H1 (cell line): ENCODE results near the gene YWHAG. TPM values are rescaled to one million over a fixed set of nuclear protein-coding genes. Genes with fewer than 3 reads are reported as not detected.
A peak's percentile ranks its signal among the peaks of the same experiment; 100 is the strongest.

Experiments
- BCL11A ChIP-seq, 2 experiments: IDR thresholded peaks; one replicate each; pipeline ENCODE4 v1.6.1; 2011; ENCODE audit warnings: low read depth in 2 of 2, low read length in 2 of 2, mild to moderate bottlenecking in 2 of 2
- BRCA1 ChIP-seq: IDR thresholded peaks from 2 replicates; pipeline ENCODE4 v1.6.1; 2012; ENCODE audit warnings: low read depth, low read length, improper control_type of control experiment
- CBX8 ChIP-seq: fragments of 300-800, 300-1000 bp; sonication (generic); IDR thresholded peaks from 2 replicates; pipeline ENCODE4 v1.7.1; 2016; ENCODE audit warnings: low read depth, low read length, borderline replicate concordance
- CEBPB ChIP-seq: IDR thresholded peaks from 2 replicates; pipeline ENCODE4 v1.6.1; 2012; ENCODE audit warnings: low read depth, low read length
- CREB1 ChIP-seq: IDR thresholded peaks from 2 replicates; pipeline ENCODE4 v1.6.1; 2012; ENCODE audit warnings: inconsistent platforms
- EGR1 ChIP-seq: IDR thresholded peaks from 2 replicates; pipeline ENCODE4 v1.6.1; 2011; ENCODE audit warnings: low read depth, low read length, borderline replicate concordance
- EZH2 ChIP-seq: fragments of 200-600 bp; sonication (generic); IDR thresholded peaks from 2 replicates; pipeline ENCODE4 v1.7.1; 2012; ENCODE audit warnings: low read depth, mild to moderate bottlenecking, moderate library complexity, low read length, inconsistent platforms; ENCODE audit not compliant: severe bottlenecking
- GABPA ChIP-seq: IDR thresholded peaks from 2 replicates; pipeline ENCODE4 v1.6.1; 2011; ENCODE audit warnings: mild to moderate bottlenecking, low read length, moderate library complexity, borderline replicate concordance; ENCODE audit not compliant: insufficient read depth
- GTF2F1 ChIP-seq: IDR thresholded peaks from 2 replicates; pipeline ENCODE4 v1.6.1; 2012; ENCODE audit warnings: low read depth, low read length, improper control_type of control experiment, borderline replicate concordance
- HDAC2 ChIP-seq, 2 experiments: fragments of 300-600 bp in 1 of 2; sonication (generic) in 1 of 2; IDR thresholded peaks; 2 replicates each; pipeline ENCODE4 v1.6.1; 2011 to 2012; ENCODE audit warnings: low read depth in 2 of 2, low read length in 2 of 2, mild to moderate bottlenecking in 2 of 2, moderate library complexity in 2 of 2, borderline replicate concordance in 1 of 2, inconsistent platforms in 1 of 2
- KDM4A ChIP-seq: IDR thresholded peaks from one replicate; pipeline ENCODE4 v1.7.1; 2012; ENCODE audit warnings: low read depth, mild to moderate bottlenecking, moderate library complexity, low read length, inconsistent platforms; ENCODE audit not compliant: severe bottlenecking
- POLR2A ChIP-seq, 2 experiments: IDR thresholded peaks; 1 replicate in 1 of 2; 2 replicates in 1 of 2; pipeline ENCODE4 v1.6.1; 2011; ENCODE audit warnings: low read depth in 2 of 2, low read length in 2 of 2, mild to moderate bottlenecking in 2 of 2; ENCODE audit errors: control extremely low read depth in 1 of 2
- SIX5 ChIP-seq: IDR thresholded peaks from 2 replicates; pipeline ENCODE4 v1.6.1; 2011; ENCODE audit warnings: mild to moderate bottlenecking, low read depth, low read length
- SUZ12 ChIP-seq: fragments of 200-600 bp; sonication (generic); IDR thresholded peaks from 2 replicates; pipeline ENCODE4 v1.6.1; 2012; ENCODE audit warnings: mild to moderate bottlenecking, inconsistent platforms, low read length, moderate library complexity, mixed read lengths
- TAF1 ChIP-seq: IDR thresholded peaks from 2 replicates; pipeline ENCODE4 v1.6.1; 2011; ENCODE audit warnings: mild to moderate bottlenecking, low read depth, low read length
- TAF7 ChIP-seq: optimal IDR thresholded peaks from 2 replicates; pipeline ENCODE3; 2011; ENCODE audit warnings: low read depth, mild to moderate bottlenecking, inconsistent platforms, low read length, moderate library complexity, borderline replicate concordance
- TEAD4 ChIP-seq: IDR thresholded peaks from 2 replicates; pipeline ENCODE4 v1.6.1; 2012; ENCODE audit warnings: low read depth, low read length, inconsistent platforms, mixed read lengths
- ZNF274 ChIP-seq: IDR thresholded peaks from 2 replicates; pipeline ENCODE4 v1.7.0; 2012; ENCODE audit warnings: low read length, borderline replicate concordance; ENCODE audit errors: extremely low read depth
- polyA plus RNA-seq, 7 experiments: library from polyadenylated mRNA; depleted of rRNA in 3 of 7; stranded (reverse) in 5 of 7; unstranded in 2 of 7; fragments of >200 nt in 5 of 7; fragments of 200-250 nt in 2 of 7; gene quantifications; 1 replicate in 5 of 7; 2 replicates in 1 of 7; 4 replicates in 1 of 7; pipeline versions ENCODE4 v1.2.1 to v1.2.3, GENCODE V29; 2011 to 2013; ENCODE audit warnings: missing spikeins in 2 of 7, mixed read lengths in 2 of 7
- total RNA-seq: library from RNA; stranded (reverse); fragmentation: NEBNext Ultra II Directional; extraction: Animal tissue kit (Norgen Biotek cat#: 25700); gene quantifications from 2 replicates; pipeline ENCODE4 v1.2.1, GENCODE V29; 2021
- TF ChIP-seq, protein P1 (sequence below): IDR thresholded peaks from 2 replicates; pipeline ENCODE4 v1.6.1; 2011; ENCODE audit warnings: low read length, improper control_type of control experiment
- TF ChIP-seq, protein P2 (sequence below): IDR thresholded peaks from 2 replicates; pipeline ENCODE4 v1.6.1; 2012; ENCODE audit warnings: inconsistent platforms
- TF ChIP-seq, protein P3 (sequence below): IDR thresholded peaks from 2 replicates; pipeline ENCODE4 v1.6.1; 2012; ENCODE audit warnings: low read length, inconsistent platforms

YWHAG gene
- total and polyA plus RNA-seq, 2 of the 8 experiments (the other 6 are each of a cell fraction or from before 2014, with no cell fraction given), result 57.2 to 241 TPM

DNA sequence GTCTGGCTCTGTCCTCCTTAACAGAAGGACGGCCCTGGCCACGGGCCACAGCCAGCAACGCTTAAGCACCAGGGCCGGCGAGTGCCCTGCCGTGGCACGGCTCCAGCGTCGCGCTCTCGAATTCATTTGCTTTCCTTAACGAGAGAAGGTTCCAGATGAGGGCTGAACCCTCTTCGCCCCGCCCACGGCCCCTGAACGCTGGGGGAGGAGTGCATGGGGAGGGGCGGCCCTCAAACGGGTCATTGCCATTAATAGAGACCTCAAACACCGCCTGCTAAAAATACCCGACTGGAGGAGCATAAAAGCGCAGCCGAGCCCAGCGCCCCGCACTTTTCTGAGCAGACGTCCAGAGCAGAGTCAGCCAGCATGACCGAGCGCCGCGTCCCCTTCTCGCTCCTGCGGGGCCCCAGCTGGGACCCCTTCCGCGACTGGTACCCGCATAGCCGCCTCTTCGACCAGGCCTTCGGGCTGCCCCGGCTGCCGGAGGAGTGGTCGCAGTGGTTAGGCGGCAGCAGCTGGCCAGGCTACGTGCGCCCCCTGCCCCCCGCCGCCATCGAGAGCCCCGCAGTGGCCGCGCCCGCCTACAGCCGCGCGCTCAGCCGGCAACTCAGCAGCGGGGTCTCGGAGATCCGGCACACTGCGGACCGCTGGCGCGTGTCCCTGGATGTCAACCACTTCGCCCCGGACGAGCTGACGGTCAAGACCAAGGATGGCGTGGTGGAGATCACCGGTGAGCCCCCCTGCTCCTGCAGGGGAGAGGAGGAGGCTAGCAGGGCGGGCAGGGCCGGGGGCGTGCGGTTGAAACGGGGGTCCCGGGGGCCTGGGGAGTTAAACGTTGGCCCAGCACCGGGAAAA, 56.2 kb downstream of the YWHAG start, which contains the start of gene HSPB1 (continued):
- TF ChIP-seq TAF7 (peak; percentile 51), TEAD4 (no peak), EZH2 (peak; percentile 34), SIX5 (no peak), TAF1 (peak; percentile 60), ZNF274 (no peak), POLR2A (IDR thresholded peaks at IDR 0.05; ENCODE audit: control extremely low read depth in 1 of 2, low read depth in 2 of 2, low read length in 2 of 2) (peak in 1 of 2 experiments; percentile 53; a peak in 1 of 3 replicates), EGR1 (no peak), GTF2F1 (no peak), SUZ12 (no peak), BCL11A (IDR thresholded peaks at IDR 0.05; ENCODE audit: low read depth in 2 of 2, low read length in 2 of 2) (no peak), CBX8 (no peak), KDM4A (peak; percentile 72), GABPA (no peak), HDAC2 (IDR thresholded peaks at IDR 0.05; ENCODE audit: borderline replicate concordance in 1 of 2, low read depth in 2 of 2, low read length in 2 of 2) (no peak), BRCA1 (no peak), CEBPB (no peak), CREB1 (0 out of 2 replicates have a peak, but pooled peaks have one; percentile 30)
- TF ChIP-seq, protein P1, sequence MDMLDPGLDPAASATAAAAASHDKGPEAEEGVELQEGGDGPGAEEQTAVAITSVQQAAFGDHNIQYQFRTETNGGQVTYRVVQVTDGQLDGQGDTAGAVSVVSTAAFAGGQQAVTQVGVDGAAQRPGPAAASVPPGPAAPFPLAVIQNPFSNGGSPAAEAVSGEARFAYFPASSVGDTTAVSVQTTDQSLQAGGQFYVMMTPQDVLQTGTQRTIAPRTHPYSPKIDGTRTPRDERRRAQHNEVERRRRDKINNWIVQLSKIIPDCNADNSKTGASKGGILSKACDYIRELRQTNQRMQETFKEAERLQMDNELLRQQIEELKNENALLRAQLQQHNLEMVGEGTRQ, result no peak
- TF ChIP-seq, protein P2, sequence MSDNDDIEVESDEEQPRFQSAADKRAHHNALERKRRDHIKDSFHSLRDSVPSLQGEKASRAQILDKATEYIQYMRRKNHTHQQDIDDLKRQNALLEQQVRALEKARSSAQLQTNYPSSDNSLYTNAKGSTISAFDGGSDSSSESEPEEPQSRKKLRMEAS, result peak; percentile 84
- TF ChIP-seq, protein P3, sequence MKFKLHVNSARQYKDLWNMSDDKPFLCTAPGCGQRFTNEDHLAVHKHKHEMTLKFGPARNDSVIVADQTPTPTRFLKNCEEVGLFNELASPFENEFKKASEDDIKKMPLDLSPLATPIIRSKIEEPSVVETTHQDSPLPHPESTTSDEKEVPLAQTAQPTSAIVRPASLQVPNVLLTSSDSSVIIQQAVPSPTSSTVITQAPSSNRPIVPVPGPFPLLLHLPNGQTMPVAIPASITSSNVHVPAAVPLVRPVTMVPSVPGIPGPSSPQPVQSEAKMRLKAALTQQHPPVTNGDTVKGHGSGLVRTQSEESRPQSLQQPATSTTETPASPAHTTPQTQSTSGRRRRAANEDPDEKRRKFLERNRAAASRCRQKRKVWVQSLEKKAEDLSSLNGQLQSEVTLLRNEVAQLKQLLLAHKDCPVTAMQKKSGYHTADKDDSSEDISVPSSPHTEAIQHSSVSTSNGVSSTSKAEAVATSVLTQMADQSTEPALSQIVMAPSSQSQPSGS, result peak; percentile 29; the same call in 1 of the 2 replicates
